Psoas muscle (tissue), 8 donors: ENCODE data around the gene GLI3. TPM values are rescaled to one million over a fixed set of nuclear protein-coding genes. Genes with fewer than 3 reads are reported as not detected.

Experiments used
- ATAC-seq, 4 donors: fragments of 200-7000 bp; cut with Tn5 transposase; one replicate each; pipeline ENCODE4 v1.9.1; 2020; ENCODE audit warnings: moderate library complexity in 3 of 4, mild to moderate bottlenecking in 2 of 4
- DNase-seq, 2 donors: peaks; one replicate each; pipeline ENCODE4 v3.0.0-alpha.2; 2020
- H3K27ac ChIP-seq: fragments of 200-600 bp; one replicate; pipeline ENCODE4 v1.8.0; 2022
- H3K27me3 ChIP-seq, 3 donors: fragments of 200-600 bp in 1 of 3; one replicate each; pipeline versions ENCODE4 v1.6.1 to v1.8.0; 2013 to 2022; ENCODE audit warnings: low read length in 2 of 3, mild to moderate bottlenecking in 2 of 3, moderate library complexity in 1 of 3; ENCODE audit not compliant: insufficient read depth in 3 of 3
- H3K36me3 ChIP-seq, 2 donors: fragments of 200-600 bp in 1 of 2; one replicate each; pipeline versions ENCODE4 v1.6.1 to v1.8.0; 2013 to 2022; ENCODE audit warnings: low read depth in 1 of 2, mild to moderate bottlenecking in 1 of 2, moderate library complexity in 1 of 2; ENCODE audit not compliant: insufficient read depth in 1 of 2
- H3K4me1 ChIP-seq: fragments of 200-600 bp; one replicate; pipeline ENCODE4 v1.8.0; 2022
- H3K4me3 ChIP-seq: fragments of 200-600 bp; one replicate; pipeline ENCODE4 v1.8.0; 2022; ENCODE audit warnings: mild to moderate bottlenecking
- H3K9me3 ChIP-seq: fragments of 200-600 bp; one replicate; pipeline ENCODE4 v1.8.0; 2022
- CTCF ChIP-seq: fragments of 200-600 bp; IDR thresholded peaks from one replicate; pipeline ENCODE4 v1.8.0; 2022; ENCODE audit warnings: antibody characterized with exemption
- WGBS, 3 donors: extraction: QIAGEN DNeasy Blood & Tissue Kit; methylation state at CpG; one replicate each; pipeline versions ENCODE4 v1.1.6 to v1.1.7; 2013; 5-methylcytosine and 5-hydroxymethylcytosine counted together
- intact Hi-C, 2 donors: fragments of 100-400 bp; cut with DNase I; formaldehyde crosslinking; loops; one replicate each; pipeline versions ENCODE4 v1.11.0 to v1.14.2; 2022
- polyA plus RNA-seq, 3 donors: library from polyadenylated mRNA; stranded (reverse); fragments of 200-250 nt; gene quantifications; one replicate each; pipeline ENCODE4 v1.2.3, GENCODE V29; 2013
- total RNA-seq, 4 donors: library from RNA; stranded (reverse); fragmentation: NEBNext Ultra II Directional in 2 of 4; extraction: Animal tissue kit (Norgen Biotek cat#: 25700) in 2 of 4; gene quantifications; one replicate each; pipeline versions ENCODE4 v1.2.1 to v1.2.4, GENCODE V29; 2021 to 2023
- donor health status: healthy with polysubstance abuse.
- donor health status: DM: no; HTN: no; CAD: no; lungs with moderate emphysema.
- donor health status: Bipolar disorder and iron deficiency.
- donor health status: healthy.
- donor health status: DM: yes; HTN: yes; CAD: no.
- donor health status: DM: no; HTN: no; CAD: no.
- donor health status: DM: no; HTN: no; CAD: no.
- donor health status: DM: yes; HTN: yes; CAD: no.

GLI3 gene
- total and polyA plus RNA-seq, 7 donors = 0.24 to 4.9 (median 3.2) TPM

DNA sequence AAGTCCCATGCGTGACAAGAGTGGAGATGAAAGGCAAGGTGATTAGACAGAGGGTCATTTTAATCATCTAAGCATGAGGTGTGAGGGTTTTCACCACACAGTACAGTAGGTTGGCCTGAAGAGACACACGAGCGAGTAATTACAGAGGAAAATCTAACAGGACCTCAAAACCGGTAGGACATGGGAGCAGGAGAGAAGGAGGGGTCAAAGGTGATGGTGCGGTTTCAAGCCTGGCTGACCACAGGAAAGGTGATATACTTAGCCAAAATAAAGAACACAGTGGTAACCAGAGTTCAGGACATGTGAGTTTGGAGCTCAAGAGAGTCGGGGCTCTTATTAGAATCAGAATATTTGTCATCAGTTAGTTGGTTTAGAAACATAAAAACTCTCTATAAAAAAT is 20.0 kb downstream of the GLI3 start:
- H3K27ac ChIP-seq = no peak overlapping the region
- no peaks in the 10 kb centered on the region for H3K27me3 ChIP-seq
- intact Hi-C loops = no loop called here
- ATAC-seq (no peak), DNase-seq (no peak)
- H3K4me3 ChIP-seq = no peak overlapping the region
- no peaks in the 10 kb centered on the region for H3K36me3 ChIP-seq
- no peaks in the 10 kb centered on the region for H3K9me3 ChIP-seq
- no peak for TF ChIP-seq CTCF
- 74 to 84% (median 81%) methylated on average over 6 of the region's 6 CpGs for WGBS, 3 donors
- H3K4me1 ChIP-seq = no peaks in the 10 kb centered on the region

DNA sequence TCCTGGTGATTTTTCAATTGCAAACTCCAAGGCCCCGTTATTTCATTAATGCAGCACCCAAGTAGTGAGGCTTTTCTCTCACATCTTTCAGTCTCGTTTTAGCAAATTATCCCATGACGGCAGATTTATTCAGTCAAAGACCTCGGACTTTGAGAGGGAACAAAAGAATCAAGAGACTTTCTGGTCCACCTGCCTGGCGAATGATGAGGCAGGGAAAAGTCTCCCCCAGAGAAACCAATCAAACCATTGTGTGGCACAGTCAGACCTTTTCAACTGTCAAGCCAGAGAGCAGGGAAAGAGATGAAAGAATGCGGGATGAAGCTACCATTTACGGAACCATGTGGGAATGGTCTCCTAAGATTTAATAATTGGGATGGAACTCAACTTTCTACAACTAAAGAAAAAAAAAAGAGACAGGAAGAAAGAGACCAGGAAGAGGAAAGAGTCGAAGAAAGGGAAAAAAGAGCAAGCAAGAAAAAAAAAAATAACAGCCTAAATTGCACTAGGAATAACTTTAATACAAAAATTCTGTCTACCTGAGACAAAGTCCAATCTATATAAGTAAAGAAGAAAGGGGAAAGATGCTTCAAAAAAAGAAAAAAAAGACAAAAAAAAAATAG is 22.8 kb downstream of the GLI3 start:
- 85 to 89% (median 89%) methylated on average over 8 of the region's 8 CpGs for WGBS, 3 donors
- TF ChIP-seq CTCF = no peak

DNA sequence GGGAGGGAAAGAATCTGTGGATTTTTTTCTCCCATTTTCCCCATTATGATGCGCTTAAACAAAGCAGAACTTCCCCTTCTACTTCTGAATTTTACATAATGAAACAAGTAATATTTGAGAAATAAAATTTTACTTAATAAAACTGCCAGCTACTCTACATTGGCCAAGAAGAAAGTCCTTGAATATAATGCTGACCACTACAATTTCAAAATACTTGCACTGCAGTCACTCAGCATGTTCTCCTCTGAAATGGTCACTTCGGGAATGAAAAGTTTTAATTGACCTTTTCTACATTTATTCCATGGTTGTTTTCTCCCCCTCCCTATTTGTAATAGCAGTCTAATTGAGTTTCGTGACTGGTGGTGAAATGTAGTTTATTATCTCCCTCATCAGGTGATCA is 23.9 kb downstream of the GLI3 start:
- no peak for TF ChIP-seq CTCF
- DNase-seq (no peak), ATAC-seq (no peak)
- no peaks in the 10 kb centered on the region for H3K4me1 ChIP-seq
- H3K4me3 ChIP-seq = no peak overlapping the region
- H3K27me3 ChIP-seq = no peaks in the 10 kb centered on the region
- H3K27ac ChIP-seq = no peak overlapping the region
- H3K36me3 ChIP-seq = no peaks in the 10 kb centered on the region
- intact Hi-C loops = no loop called here
- no peaks in the 10 kb centered on the region for H3K9me3 ChIP-seq
- 87 to 93% (median 92%) methylated on average over 3 of the region's 3 CpGs for WGBS, 3 donors

More for the DNA sequence above, 22.8 kb downstream of the GLI3 start:
- Histone ChIP-seq H3K36me3 (no peaks in the 10 kb centered on the region), H3K27ac (no peak overlapping the region), H3K4me1 (no peaks in the 10 kb centered on the region), H3K27me3 (no peaks in the 10 kb centered on the region), H3K4me3 (no peak overlapping the region), H3K9me3 (no peaks in the 10 kb centered on the region)
- no peak for ATAC-seq
- intact Hi-C loops = no loop called here
- DNase-seq = no peak

GRCh38 chr7:42212541-42213090 is 24.4 kb downstream of the GLI3 start:
- Histone ChIP-seq H3K27me3 (no peaks in the 10 kb centered on the region), H3K9me3 (no peaks in the 10 kb centered on the region), H3K4me3 (no peak overlapping the region), H3K4me1 (no peaks in the 10 kb centered on the region), H3K36me3 (no peaks in the 10 kb centered on the region), H3K27ac (no peak overlapping the region)
- ATAC-seq (no peak), DNase-seq (no peak)
- WGBS, 3 donors = 94 to 95% (median 94%) methylated on average over 8 of the region's 8 CpGs
- TF ChIP-seq CTCF = no peak
- intact Hi-C loops = no loop called here

DNA sequence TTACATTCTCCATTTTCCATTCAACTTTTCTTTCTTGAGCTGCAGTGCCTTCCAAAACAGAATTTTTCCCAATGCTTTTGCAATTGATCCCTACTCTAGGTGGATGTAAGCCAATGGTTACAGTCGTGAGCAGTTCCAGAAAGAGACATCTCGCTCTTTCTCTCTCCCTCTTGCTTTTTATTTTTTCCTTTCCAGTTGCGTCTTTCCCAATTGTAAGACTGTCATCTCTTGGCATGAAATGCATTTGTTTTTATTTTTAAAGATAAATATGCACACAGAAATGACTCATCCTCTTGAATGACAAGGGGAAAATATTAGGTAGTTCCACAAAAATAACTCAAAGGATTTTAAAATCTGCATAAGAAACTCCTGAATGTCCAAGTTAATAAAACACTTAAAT is 25.1 kb downstream of the GLI3 start:
- no peak for DNase-seq
- Histone ChIP-seq H3K4me1 (no peaks in the 10 kb centered on the region), H3K27me3 (no peaks in the 10 kb centered on the region), H3K9me3 (no peaks in the 10 kb centered on the region), H3K36me3 (no peaks in the 10 kb centered on the region), H3K4me3 (no peak overlapping the region), H3K27ac (no peak overlapping the region)
- ATAC-seq = no peak
- TF ChIP-seq CTCF = no peak
- intact Hi-C loops = loop anchor here in 1 of 2 donors (2.0 kb wide), 1 partner anchor 19 kb away; no protein-coding TSS in a partner anchor
- WGBS, 3 donors = 45 to 65% (median 51%) methylated on average over 3 of the region's 3 CpGs
